ENCODE measurements around the gene CCDC171.
A peak's percentile ranks its signal among the peaks of the same experiment; 100 is the strongest.
"Not testable (repeated sequence)": the region's sequence is repeated elsewhere in the genome, so short reads cannot be mapped to it uniquely, and the experiment has no call there.

Gene CCDC171

GRCh38 chr9:15552636-15553527 is at the start of gene CCDC171:
Gene CCDC171 (plus strand): TSS chr9:15553043. CDS start chr9:15564089, 11,046 bp downstream.
- peak; percentile 64 for DNase-seq (ENCODE audit: low read depth)

DNA sequence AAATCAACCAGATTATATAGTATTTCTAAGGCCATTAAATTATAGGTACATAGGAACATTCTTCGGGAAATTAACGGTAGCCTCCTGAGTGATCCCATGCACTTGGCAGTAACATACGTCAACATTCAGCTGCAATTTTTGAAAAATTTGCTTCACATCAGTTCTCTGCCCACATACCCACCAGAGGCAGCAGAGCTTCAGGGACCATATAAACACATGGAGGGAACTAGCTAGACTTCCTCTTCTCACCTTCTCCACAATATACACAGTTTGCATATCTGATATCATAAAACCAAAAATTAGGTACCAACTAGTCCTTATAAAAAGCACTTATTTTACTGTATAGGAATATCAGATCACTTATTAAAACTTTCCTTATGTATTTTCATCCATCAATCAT is 46.9 kb upstream of the CCDC171 start:
- no peak for DNase-seq (ENCODE audit: low read depth)

DNA sequence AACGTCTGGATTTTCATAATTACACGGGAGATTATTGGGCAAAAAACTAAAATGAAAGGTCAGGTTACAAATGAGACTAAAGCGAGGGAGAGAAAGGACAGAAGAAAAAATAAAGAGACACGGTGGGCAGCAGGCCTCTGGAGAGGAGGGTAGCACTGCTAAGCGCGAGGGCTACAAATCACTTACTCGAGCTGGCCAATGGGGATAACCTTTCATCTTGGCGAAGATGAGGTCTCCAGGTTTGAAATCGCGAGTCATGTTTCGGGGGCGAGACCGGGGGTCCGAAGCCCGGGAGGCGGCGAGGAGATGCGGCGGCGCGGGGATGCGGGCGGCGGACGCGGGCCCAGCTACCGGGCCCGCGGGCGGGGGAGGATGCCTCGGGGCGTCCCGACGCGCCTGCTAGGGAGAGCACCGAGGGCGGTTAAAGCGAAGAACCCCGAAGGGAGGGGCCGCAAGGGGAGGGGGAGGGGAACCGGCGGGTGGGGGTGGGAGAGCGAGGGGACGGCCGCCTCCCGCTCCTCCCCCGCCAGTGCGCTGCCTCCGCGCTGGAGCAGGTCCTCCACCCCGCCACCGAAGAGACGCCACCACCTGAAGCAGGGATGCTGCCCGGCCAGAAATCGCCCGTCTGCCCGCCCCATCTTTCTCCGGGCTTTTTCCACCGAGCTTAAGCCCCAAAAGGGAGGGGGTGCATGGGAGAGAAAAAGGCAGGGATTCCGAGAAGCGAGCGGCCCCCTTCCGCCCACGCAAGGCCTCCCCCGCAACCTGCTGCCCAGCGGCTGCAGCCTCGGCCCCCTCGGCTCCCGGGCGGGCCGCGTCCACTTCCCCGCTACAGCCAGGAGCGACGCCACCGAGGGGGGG is 42.7 kb upstream of the CCDC171 start:
- peak; percentile 29 for DNase-seq (ENCODE audit: low read depth)

DNA sequence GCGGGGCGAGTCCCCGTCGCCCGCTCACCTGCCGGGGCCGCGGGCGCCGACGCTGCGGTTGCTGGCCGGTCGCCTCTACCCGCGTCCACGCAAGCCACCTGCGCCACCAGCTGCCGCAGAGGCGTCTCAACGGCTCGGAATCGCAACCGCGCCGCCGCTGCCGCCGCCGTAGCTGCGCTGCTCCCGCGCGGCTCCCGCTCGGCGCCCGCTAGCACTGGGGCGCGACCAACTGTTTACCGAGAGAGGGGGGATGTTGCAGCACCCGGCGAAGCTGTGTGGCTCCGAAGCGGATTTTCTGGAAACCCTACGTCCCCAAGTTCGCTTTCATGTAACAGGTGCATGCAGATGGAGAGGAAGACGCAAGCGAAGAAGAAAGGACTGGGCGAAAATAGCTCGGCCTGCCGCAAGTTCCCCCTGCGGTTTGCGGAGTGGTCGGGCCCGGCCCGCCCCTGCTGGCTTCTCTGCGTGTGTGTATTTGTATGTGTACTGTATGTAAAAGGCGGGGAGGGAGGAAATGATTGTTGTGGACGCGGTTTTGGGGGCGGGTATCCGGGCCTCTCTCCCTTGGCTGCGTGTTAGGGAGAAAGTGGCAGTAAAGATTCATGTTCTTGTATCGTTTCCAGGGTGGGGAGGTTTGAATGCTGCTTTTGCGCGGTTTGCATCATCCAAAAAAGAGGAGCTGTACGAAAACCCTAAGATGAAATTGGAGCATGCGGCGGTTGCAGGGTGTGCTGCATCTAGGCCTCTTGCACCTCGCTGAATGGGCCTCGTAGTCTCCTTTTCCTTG is 41.9 kb upstream of the CCDC171 start, which contains the start of gene PSIP1:
TSS of gene PSIP1 (minus strand) at position 182 of the 787 bp plus-strand sequence. CDS start 782 bp downstream, outside the sequence.
- peak; percentile 66 for DNase-seq (ENCODE audit: low read depth)

DNA sequence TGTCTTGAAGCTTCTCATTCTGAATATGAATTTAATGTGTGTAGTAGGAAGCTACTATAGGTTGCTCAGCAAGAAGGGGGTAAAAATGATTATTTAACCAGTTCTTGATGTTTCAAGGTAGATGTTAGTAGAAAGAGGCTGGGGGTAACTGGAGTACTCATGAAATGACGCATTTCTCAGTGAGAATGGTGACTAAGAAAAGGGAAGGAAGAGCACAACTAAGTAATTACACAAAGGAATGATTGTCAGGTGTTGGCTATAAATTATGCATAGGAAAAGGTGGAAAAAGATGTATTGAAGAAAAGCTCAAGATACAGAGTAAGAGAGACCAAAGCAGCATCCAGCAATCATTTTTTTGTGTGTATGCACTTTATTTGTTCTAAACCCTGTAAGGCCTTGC is 40.6 kb upstream of the CCDC171 start:
- DNase-seq (ENCODE audit: low read depth): no peak

GRCh38 chr9:15512889-15513288 is 40.0 kb upstream of the CCDC171 start:
- no peak for DNase-seq (ENCODE audit: low read depth)

GRCh38 chr9:15513335-15513734 is 39.5 kb upstream of the CCDC171 start:
- DNase-seq (ENCODE audit: low read depth): no peak

- DNase-seq (ENCODE audit: low read depth): no peak
These were observed 33.0 kb upstream of the CCDC171 start for GRCh38 chr9:15519831-15520230.

DNA sequence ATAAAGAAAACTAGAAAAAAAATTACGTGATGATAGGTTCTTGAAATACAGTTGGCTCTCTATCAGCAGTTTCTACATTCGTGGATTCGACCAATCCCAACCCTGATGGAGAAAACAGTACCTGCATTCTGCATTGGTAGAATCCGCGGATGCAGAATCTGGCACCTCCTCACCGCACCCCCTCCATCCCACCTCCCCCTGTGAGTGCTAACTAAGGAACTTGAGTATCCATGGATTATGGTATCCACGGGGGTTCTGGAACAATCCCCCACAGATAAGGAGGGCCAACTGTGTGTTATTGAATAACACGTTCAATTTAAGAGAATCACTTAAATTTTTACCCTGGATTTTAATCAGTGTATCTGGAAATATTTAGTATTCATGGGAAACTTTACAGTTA is 31.6 kb upstream of the CCDC171 start:
- DNase-seq (ENCODE audit: low read depth): no peak

DNA sequence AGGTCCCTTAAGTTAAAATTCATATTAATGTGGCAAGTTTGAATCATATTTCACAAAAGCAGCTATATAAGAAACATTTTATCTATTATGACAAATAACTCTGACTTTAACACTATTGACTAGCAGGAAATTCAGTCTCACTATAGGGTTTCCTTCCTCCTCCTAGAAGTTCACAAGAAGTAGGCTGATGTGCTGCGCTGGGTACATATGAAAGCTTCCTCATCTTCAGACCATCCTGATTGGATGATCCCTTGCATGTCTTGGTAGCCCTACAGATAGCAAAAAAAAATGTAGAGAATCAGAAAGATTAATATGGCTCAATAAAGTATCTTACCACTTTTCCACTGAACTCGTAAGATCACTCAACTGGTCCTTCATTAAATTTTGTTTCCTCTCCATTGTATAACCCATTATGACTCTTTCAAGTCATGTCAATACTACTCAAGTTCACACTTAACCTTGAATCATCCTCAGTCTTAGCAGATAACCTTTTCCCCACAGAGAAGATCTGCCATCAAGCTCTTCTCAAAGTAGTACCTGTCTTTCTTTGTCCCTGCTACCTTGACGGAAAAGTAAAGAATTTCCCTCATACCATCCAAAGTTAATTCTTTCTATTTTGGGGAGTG is 30.6 kb upstream of the CCDC171 start:
- no peak for DNase-seq (ENCODE audit: low read depth)

DNA sequence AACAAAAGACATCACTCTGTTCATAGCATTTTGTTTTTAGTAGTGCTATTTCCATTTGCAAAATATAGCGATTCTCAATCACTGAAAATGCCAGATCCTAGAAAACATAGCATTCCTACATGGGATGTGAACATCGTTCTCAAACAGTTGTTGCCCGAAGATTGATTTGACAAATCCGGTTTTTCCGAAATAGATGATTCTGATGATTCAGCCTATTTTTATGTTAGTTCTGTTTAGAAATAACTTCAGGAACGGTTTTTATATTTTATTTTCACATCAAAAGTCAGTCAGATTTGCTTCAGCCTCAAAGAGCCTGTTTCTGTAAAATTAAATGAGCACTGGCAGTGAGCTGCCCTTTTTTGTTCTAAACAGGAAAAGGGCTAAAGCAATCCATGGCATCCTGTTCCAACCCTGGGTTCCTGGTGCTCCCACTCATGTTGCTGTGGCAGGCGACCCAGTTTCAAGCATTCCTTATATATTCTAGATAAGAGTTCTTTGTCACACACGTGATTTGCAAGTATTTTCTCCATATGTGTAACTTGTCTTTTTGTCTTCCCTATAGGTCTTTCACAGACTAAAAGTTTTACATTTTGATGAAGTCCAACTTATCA is 27.9 kb upstream of the CCDC171 start:
- DNase-seq (ENCODE audit: low read depth): no peak

GRCh38 chr9:15525958-15526357 is 26.9 kb upstream of the CCDC171 start:
- DNase-seq (ENCODE audit: low read depth): no peak

DNA sequence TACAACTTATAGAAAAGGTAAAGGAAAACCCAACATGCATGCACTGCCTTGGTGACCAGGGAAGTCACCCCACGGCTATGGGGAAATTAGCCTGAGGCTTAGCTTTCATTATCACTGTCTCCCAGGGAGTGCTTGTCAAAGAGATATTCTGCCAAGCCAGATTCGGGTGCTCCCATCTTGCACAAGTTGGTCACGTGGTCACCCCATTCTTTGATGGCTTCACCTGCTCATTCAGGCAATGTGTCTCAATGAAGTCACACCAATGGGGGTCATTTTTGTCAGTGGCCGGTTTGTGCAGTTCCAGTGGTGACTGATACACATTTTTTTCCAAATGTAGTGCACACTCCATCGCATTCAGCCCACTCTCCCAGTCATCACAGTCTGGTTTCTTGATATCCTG is 25.8 kb upstream of the CCDC171 start:
- not testable (repeated sequence) for DNase-seq (ENCODE audit: low read depth)

GRCh38 chr9:15529566-15530324 is 23.1 kb upstream of the CCDC171 start:
- DNase-seq (ENCODE audit: low read depth): no peak

DNA sequence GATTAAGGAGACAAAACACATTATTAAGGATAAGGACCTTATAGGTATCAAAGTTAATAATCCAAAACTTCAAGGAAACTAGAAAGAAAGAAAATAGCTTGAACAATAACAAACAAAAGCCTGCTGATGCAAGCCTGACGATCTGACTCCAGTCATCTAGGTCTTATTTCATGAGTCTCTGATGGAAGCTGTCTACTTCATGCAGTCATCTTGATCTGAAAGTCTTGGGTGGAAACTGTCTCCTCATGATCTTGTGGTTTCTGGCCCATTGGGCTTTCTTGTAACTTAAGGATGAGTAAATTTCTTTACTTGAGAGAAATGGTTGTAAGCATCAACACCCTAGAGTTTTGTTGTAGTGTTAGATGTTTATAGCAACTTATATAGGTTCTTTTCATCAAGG is 21.5 kb upstream of the CCDC171 start:
- no peak for DNase-seq (ENCODE audit: low read depth)

GRCh38 chr9:15541872-15542271 is 11.0 kb upstream of the CCDC171 start:
- DNase-seq (ENCODE audit: low read depth): no peak

GRCh38 chr9:15542624-15543023 is 10.2 kb upstream of the CCDC171 start:
- DNase-seq (ENCODE audit: low read depth): no peak

DNA sequence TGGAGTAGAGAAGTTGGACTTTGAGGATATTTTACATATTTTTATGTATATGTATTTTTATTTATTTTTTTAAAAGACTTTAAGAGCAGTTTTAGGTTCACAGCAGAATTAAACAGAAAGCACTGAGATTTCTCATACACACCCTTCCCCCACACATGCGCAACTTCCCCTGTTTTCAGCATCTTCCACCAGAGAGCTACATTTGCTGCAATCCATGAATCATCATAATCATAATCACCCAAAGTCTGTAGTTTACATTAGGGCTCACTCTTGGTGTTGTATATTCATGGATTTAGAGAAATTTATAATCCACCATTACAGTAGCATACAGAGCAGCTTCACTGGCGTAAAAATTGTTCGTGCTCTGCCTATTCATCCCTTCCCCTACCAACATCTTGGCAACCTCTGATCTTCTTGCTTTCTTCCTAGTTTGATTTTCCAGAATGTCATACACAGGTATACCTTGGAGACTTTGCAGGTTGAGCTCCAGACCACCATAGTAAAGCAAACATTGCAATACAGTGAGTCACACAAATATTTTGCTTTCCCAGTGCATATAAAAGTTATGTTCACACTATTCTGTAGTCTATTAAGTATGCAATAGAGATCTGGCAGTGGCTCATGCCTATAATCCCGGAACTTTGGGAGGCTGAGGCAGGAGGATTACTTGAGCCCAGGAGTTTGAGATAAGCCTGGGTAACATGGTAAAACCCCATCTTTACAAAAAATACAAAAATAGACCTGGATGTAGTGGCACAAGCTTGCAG is 9.6 kb upstream of the CCDC171 start:
- no peak for DNase-seq (ENCODE audit: low read depth)

DNA sequence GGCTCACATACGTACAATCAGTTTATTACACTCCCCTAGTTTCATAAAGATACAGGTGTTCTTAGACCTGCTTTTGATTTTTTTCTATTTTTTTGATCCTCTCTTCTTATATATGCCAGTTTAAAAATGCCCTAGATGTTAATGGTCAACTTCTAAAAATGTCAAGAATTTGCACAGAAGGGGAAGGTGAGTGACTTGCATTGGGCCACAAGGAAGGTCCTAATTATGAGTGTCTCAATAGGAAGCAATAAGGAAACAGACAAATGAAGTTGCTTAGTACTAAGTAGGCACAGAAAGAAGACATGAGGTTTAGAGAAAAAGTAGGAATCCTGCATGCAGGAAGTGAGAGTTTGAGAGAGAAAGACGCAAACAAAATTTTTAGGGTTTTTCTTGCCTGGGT is 3.2 kb upstream of the CCDC171 start:
- DNase-seq (ENCODE audit: low read depth): no peak

GRCh38 chr9:15553528-15553898 is 670 bp downstream of the CCDC171 start:
- DNase-seq (ENCODE audit: low read depth): no peak
